Lung (tissue), 12 donors: ENCODE measurements around the gene NDUFS7. TPM values are rescaled to one million over a fixed set of nuclear protein-coding genes. Genes with fewer than 3 reads are reported as not detected.

Source experiments
- ATAC-seq: fragments of 200-7000 bp; cut with Tn5 transposase; one replicate; pipeline ENCODE4 v1.9.1; 2020; ENCODE audit warnings: moderate number of reproducible peaks; ENCODE audit not compliant: insufficient read depth, low FRiP score
- DNase-seq, 3 donors: peaks; one replicate each; pipeline ENCODE4 v3.0.0-alpha.2; 2013 to 2017
- H3K27ac ChIP-seq, 2 donors: one replicate each; pipeline ENCODE4 v1.5.1; 2013; ENCODE audit warnings: mild to moderate bottlenecking in 2 of 2, moderate library complexity in 2 of 2, control low read depth in 1 of 2, inconsistent platforms in 1 of 2, low read depth in 1 of 2, low read length in 1 of 2
- H3K27me3 ChIP-seq, 3 donors: one replicate each; pipeline ENCODE4 v1.5.1; 2013; ENCODE audit warnings: low read length in 2 of 3; ENCODE audit not compliant: control insufficient read depth in 3 of 3, insufficient read depth in 3 of 3
- H3K36me3 ChIP-seq, 4 donors: one replicate each; pipeline ENCODE4 v1.5.1; 2013; ENCODE audit warnings: low read length in 4 of 4, mild to moderate bottlenecking in 1 of 4, moderate library complexity in 1 of 4; ENCODE audit not compliant: control insufficient read depth in 4 of 4, insufficient read depth in 4 of 4
- H3K4me1 ChIP-seq, 5 donors: one replicate each; pipeline ENCODE4 v1.5.1; 2013; ENCODE audit warnings: low read length in 5 of 5, mild to moderate bottlenecking in 2 of 5, moderate library complexity in 1 of 5; ENCODE audit not compliant: control insufficient read depth in 5 of 5, insufficient read depth in 5 of 5
- H3K4me3 ChIP-seq: one replicate; pipeline ENCODE4 v1.5.1; 2013; ENCODE audit warnings: mild to moderate bottlenecking, control low read depth, moderate library complexity
- H3K9ac ChIP-seq, 2 donors: one replicate each; pipeline ENCODE4 v1.5.1; 2013; ENCODE audit warnings: low read length in 2 of 2, control low read depth in 1 of 2; ENCODE audit not compliant: insufficient read depth in 1 of 2
- H3K9me3 ChIP-seq, 4 donors: one replicate each; pipeline ENCODE4 v1.5.1; 2013; ENCODE audit warnings: low read length in 3 of 4, mild to moderate bottlenecking in 1 of 4, moderate library complexity in 1 of 4; ENCODE audit not compliant: control insufficient read depth in 4 of 4, insufficient read depth in 3 of 4
- WGBS, 2 donors: extraction: QIAGEN DNeasy Blood & Tissue Kit; methylation state at CpG; one replicate each; pipeline ENCODE4 v1.1.7; 2013; 5-methylcytosine and 5-hydroxymethylcytosine counted together
- polyA plus RNA-seq, 2 donors: library from polyadenylated mRNA; stranded (reverse); fragments of 200-250 nt; gene quantifications; one replicate each; pipeline ENCODE4 v1.2.1, GENCODE V29; 2013
- total RNA-seq, 2 donors: library from RNA; depleted of rRNA in 1 of 2; stranded (reverse); fragments of >200 nt in 1 of 2; gene quantifications; one replicate each; pipeline ENCODE4 v1.2.1, GENCODE V29; 2014 to 2021
- TF ChIP-seq, protein P1 (sequence below): IDR thresholded peaks from 2 replicates; pipeline ENCODE4 v1.5.1; 2012; ENCODE audit warnings: mild to moderate bottlenecking; ENCODE audit errors: control extremely low read depth, extremely low read depth
- donor health status: control.
- donor health status: control.
- donor health status: Bipolar disorder and iron deficiency.
- donor health status: healthy.
- donor health status: DM: yes; HTN: yes; CAD: no.

Gene NDUFS7
- total and polyA plus RNA-seq, 4 donors, result 33.4 to 133 (median 108) TPM

DNA sequence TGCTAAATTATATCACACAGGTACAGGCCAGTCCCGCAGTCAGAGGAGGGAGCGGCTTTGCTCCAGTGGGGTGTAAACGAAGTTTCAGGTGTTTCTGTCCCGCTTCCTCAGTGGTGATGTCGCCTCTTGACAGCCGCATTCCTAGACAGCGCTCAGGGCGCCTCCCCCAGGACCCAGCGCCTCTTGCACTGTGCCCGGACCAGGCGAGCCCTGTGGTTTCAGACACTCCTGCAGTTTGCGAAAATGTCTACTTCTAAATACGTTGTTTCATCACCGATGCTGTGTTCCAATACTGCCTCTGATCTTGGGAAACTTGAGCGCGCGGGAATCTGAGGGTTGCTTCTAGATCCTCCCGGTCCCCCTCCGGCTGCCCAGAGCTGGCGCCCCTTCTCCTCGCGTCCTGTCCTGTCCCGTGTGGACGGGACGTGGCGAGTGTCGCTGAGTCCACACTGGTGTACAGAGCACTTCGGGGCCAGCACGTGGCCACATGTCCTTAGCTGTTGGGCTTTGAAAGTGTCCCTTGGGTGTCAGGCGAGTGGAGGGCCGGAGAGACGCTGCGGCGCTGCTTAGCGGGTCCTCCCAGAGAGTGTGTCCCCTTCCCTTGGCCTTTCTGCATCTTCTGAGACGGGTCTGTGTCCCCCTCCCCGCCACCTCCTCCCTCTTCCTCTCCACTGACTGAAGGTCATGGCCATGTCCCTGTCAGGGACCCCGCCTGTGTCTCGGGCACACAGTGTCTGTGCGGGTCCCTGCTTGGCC is 39.9 kb downstream of the NDUFS7 start:
- TF ChIP-seq, protein P1, sequence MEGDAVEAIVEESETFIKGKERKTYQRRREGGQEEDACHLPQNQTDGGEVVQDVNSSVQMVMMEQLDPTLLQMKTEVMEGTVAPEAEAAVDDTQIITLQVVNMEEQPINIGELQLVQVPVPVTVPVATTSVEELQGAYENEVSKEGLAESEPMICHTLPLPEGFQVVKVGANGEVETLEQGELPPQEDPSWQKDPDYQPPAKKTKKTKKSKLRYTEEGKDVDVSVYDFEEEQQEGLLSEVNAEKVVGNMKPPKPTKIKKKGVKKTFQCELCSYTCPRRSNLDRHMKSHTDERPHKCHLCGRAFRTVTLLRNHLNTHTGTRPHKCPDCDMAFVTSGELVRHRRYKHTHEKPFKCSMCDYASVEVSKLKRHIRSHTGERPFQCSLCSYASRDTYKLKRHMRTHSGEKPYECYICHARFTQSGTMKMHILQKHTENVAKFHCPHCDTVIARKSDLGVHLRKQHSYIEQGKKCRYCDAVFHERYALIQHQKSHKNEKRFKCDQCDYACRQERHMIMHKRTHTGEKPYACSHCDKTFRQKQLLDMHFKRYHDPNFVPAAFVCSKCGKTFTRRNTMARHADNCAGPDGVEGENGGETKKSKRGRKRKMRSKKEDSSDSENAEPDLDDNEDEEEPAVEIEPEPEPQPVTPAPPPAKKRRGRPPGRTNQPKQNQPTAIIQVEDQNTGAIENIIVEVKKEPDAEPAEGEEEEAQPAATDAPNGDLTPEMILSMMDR, result no peak
- Histone ChIP-seq H3K36me3 (peaks cover 6 to 78% (median 30%) of the 10 kb centered on the region in 4 donors), H3K4me1 (peaks cover 0 to 4% (median 0%) of the 10 kb centered on the region in 5 donors), H3K4me3 (no peak overlapping the region), H3K27ac (no peak overlapping the region), H3K27me3 (no peaks in the 10 kb centered on the region), H3K9me3 (no peaks in the 10 kb centered on the region), H3K9ac (no peak overlapping the region)
- 77 to 91% methylated on average over 40 of the region's 40 CpGs for WGBS, 2 donors
- ATAC-seq (no peak), DNase-seq (no peak)

DNA sequence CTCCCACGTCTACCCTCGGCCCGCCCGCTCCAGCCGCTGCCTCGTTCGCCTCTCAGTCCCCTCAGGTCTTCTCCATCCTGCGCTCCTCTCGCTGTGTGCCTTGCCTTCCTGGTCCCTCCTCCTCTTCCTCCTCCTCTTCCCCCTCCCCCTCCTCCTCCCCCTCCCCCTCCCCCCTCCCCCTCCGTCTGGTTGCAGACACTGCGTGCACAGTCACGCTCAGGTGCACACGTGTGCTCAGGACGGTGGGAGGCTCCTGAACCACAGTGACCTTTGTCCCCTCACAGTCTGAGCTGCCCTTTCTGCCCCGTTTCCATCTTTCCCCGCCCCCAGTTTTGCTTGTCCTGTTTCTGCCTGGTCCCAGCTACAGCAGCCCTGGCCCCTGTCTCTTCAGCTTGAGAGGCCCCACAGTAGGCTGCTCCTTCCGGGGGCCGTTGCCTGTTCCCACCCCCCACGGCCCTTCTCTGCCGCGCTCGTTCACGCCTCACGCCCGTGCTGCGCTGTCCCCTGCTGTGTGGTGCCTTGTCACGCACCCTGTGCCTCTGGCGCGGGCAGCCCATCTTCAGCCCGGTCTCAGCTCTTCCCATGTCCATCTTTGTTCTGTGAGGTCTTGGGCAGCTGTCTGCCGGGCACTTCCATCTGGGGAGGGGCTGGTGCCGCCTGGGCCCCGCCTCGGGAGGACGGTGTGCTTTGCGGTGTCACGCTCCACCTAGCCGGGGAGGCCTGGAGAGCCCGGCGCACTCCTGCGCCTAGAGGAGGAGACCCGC is 40.7 kb downstream of the NDUFS7 start:
- H3K9me3 ChIP-seq, result no peaks in the 10 kb centered on the region
- H3K27me3 ChIP-seq, result no peaks in the 10 kb centered on the region
- 91 to 94% methylated on average over 36 to 40 of the region's 42 CpGs for WGBS, 2 donors
- TF ChIP-seq, protein P1, result no peak
- no peak overlapping the region for H3K4me3 ChIP-seq
- H3K4me1 ChIP-seq, result no peaks in the 10 kb centered on the region
- H3K9ac ChIP-seq, result no peak overlapping the region
- no peak overlapping the region for H3K27ac ChIP-seq
- ATAC-seq, result no peak
- peaks cover 6 to 79% (median 32%) of the 10 kb centered on the region in 4 donors for H3K36me3 ChIP-seq
- no peak for DNase-seq

GRCh38 chr19:1425102-1425837 is 41.6 kb downstream of the NDUFS7 start:
- Histone ChIP-seq H3K27ac (no peak overlapping the region), H3K9me3 (no peaks in the 10 kb centered on the region), H3K36me3 (peaks cover 6 to 84% (median 35%) of the 10 kb centered on the region in 4 donors), H3K9ac (no peak overlapping the region), H3K27me3 (no peaks in the 10 kb centered on the region), H3K4me1 (no peaks in the 10 kb centered on the region), H3K4me3 (no peak overlapping the region)
- 87 to 91% methylated on average over 33 of the region's 33 CpGs for WGBS, 2 donors
- ATAC-seq (no peak), DNase-seq (no peak)
- TF ChIP-seq, protein P1, result no peak
